Renal pelvis (tissue), 12 donors: ENCODE results near the gene CTAGE1. TPM values are rescaled to one million over a fixed set of nuclear protein-coding genes. Genes with fewer than 3 reads are reported as not detected.
"Not testable (repeated sequence)": the region's sequence is repeated elsewhere in the genome, so short reads cannot be mapped to it uniquely, and the experiment has no call there.

Experiments used
- DNase-seq: peaks from one replicate; pipeline ENCODE4 v3.0.0-alpha.2; 2013
- long read RNA-seq, 16 experiments: transcript quantifications; one replicate each; lab custom pipeline, GENCODE V29; 2026
- polyA plus RNA-seq, 3 donors: library from polyadenylated mRNA; unstranded; fragments of 120-200 nt; gene quantifications; one replicate each; pipeline ENCODE4 v1.2.1, GENCODE V29; 2013; ENCODE audit not compliant: insufficient read length in 3 of 3

CTAGE1 gene, protein sequence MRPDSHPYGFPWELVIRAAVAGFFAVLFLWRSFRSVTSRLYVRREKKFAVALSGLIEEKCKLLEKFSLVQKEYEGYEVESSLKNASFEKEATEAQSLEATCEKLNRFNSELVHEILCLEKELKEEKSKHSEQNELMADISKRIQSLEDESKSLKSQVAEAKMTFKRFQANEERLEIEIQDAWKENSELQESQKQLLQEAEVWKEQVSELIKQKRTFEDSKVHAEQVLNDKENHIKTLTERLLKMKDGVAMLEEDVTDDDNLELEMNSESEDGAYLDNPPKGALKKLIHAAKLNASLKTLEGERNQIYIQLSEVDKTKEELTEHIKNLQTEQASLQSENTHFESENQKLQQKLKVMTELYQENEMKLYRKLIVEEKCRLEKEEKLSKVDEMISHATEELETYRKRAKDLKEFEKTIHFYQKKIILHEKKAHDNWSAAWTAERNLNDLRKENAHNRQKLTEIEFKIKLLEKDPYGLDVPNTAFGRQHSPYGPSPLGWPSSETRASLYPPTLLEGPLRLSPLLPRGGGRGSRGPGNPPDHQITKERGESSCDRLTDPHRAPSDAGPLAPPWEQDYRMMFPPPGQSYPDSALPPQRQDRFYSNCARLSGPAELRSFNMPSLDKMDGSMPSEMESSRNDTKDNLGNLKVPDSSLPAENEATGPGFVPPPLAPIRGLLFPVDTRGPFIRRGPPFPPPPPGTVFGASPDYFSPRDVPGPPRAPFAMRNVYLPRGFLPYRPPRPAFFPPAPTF
- polyA plus RNA-seq: under 1 TPM in 1 of 3 donors, not detected in 2; 0.03 TPM
- long read RNA-seq, donor 1, full-length matches to known transcripts: 1 of 1 reads
- long read RNA-seq, donor 1, partial matches to known transcripts: 0 of 1 reads
- long read RNA-seq, donor 1, other reads (novel, unspliced or antisense): 0 of 1 reads
- long read RNA-seq, donor 2: 0 reads
- long read RNA-seq, donor 3: 0 reads
- long read RNA-seq, donor 4: 0 reads
- long read RNA-seq, donor 5: 0 reads
- long read RNA-seq, donor 6: 0 reads
- long read RNA-seq, donor 7, full-length matches to known transcripts: 1 of 1 reads
- long read RNA-seq, donor 7, partial matches to known transcripts: 0 of 1 reads
- long read RNA-seq, donor 7, other reads (novel, unspliced or antisense): 0 of 1 reads
- long read RNA-seq, donor 8: 0 reads
- long read RNA-seq, donor 9: 0 reads
- long read RNA-seq, donor 10: 0 reads
- long read RNA-seq, donor 11, full-length matches to known transcripts: 1 of 1 reads
- long read RNA-seq, donor 11, partial matches to known transcripts: 0 of 1 reads
- long read RNA-seq, donor 11, other reads (novel, unspliced or antisense): 0 of 1 reads
- long read RNA-seq, donor 12: 0 reads
- long read RNA-seq, donor 13: 0 reads
- long read RNA-seq, donor 14: 0 reads
- long read RNA-seq, donor 15: 0 reads
- long read RNA-seq, donor 16: 0 reads

DNA sequence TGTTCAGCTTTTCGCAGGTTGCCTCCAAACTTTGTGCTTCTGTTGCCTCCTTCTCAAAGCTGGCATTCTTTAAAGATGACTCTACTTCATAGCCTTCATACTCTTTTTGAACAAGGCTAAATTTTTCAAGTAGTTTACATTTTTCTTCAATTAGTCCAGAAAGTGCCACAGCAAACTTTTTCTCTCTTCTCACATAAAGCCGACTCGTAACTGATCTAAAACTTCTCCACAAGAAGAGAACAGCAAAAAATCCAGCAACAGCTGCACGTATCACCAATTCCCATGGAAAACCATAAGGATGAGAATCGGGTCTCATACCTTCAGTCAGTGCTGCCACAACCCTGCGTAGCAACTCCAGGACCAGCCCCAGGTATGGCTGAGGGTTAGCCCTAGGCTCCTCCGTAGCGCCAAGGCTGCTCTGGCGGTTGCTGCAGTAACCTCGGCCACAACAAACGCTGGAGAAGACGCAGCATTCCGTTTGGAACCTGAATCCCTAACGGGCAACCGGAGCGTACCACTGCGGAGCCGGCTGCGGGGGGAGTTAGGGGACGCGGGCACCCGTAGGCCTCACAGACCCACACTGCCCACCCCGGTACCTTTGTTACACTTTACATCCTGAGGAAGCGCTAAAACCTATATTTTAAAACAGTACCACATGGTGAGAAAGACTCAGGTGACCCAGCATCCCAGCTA, at the start of gene CTAGE1:
Gene CTAGE1, minus strand, starts transcription at position 420 of the 693 bp plus-strand sequence. Its CDS starts 104 bp downstream, at position 316.
- no peak for DNase-seq

DNA sequence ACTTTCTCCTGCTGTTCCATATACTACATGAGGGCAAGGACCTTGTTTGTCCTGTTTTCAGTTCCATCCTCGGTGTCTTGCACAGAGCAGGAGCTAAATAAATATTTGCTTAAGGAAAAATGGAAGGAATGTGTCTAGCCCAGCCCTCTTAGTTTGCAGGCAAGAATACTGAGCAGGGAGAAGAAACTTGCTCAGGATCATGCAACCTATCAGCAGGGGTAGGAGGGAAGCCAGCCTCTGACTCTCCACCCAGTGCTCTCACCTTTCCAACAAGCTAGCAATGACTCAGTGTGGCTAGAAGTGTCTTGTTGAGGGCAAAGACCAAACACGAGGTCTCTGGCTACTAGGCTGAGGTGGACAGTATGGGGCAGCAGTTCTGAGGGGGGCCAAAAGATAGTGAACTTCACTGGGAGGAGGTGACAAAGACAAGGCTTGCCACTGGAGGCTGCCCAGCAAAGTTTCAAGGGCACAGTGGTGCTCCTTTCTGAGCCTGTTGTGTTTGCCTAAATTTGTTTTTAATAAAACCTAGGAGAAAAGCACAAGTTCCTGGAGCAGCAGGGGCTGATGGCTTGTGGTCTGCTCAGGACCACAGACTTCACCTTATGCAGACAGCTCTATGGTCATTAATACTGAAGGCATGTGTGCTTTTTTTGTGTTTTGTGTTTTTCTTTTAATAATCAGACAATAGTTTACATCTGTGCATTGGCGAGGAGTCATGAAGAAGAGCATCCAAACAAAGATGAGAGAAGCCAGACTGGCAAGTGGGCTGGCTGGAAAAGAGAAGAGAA, 49.1 kb upstream of the CTAGE1 start:
- no peak for DNase-seq

DNA sequence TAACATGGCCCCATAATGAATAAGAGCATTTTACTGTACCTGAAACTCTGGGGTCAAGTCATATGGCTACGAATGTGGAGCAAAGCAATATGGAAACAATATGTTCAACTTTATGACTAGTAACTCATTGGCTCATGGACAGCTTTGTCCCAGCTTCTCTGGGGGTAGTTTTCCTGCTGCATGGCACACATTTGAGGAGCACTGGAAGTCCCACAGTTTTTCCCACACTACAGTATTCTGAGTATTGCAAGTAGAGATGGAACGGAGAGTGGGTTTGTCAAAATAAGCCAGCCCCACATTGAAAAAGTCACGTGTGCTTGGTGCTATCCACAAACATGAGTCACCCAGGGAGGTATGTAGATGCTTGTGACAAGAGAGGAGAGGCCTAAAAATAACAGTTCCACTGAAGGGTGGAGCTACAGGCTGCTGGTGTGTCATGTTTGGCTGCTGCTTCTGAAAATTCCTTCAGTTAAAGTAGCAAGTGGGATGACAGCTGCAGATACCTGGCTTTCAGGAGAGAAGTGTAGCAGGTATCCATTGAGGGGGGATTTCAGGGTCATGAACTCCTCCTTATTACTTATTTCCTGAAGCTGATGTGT, 48.2 kb upstream of the CTAGE1 start:
- DNase-seq: no peak

DNA sequence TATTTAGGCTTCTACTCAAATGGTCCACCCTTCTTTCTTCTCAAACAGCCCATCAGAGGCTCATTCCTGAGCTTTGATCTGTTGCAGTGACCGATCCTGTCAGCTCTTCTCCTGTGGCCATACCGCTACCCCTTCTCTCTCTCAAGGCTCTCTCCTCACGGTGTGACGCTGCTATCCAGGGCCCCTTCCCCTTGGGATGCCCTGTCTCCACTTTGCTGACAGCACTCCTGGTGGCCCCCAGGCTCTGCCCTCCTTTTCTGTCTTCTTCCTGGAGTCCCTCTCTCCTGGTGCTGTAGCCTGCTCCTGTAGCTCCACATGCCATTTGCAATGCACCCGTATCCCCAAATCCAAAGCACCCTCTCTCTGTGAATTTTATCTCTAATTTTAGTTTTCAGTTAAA, 45.4 kb upstream of the CTAGE1 start:
- DNase-seq: no peak

DNA sequence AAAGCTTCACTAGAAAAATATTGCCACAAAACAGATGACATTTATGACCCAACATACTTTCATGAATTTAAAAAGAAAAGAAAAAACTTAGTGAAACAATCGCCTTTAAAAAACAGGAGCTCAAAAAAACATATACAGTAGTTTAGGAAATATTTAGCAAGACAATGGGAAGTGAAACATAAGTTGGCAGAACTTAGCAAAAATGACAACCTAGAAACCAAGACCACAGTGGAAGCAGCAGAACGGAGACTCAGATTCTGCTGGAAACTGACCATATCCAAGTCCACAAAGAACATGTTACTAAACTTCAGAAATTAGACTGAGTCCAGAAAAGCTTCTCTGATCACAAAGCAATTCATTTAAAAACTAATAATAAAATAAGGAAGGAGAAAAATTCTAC, 41.8 kb upstream of the CTAGE1 start:
- DNase-seq: no peak

DNA sequence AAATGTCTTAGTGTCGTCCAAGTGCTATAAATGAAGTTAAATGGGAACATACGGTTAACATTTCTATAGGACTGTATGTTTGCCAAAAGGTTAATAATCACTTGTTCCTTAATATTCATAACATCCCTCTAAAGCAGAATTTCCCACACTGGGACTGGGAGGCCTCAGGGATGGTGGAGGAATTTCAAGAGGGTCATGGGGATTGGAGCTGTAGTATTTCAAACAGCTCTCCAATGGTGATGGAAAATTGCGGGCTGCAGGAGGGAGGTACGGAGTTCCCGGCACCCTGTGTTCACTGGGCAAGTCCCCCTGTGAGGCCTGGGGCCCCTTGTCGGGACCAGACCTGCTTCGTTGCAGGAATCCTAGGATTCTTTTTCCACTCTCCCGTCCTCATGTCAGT, 39.8 kb upstream of the CTAGE1 start:
- DNase-seq: no peak

DNA sequence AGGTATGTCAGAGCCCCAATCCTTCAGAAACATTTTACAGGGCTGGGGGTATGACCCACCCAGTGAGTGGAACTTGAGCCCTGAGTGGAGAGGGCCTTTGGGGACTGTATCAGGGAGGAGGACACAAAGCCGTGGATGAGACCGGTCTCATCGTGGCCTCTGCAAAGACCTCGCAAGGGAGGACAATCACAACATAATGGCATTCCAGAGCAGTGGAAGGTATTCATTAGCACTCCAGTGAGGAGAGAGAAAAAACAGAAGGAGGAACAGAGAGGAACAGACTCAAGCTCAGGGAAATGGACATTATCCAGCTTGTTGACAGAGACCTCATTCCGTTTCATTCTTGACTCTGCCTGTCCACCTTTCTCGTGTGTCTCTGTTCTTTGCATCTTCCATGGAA, 38.8 kb upstream of the CTAGE1 start:
- no peak for DNase-seq

DNA sequence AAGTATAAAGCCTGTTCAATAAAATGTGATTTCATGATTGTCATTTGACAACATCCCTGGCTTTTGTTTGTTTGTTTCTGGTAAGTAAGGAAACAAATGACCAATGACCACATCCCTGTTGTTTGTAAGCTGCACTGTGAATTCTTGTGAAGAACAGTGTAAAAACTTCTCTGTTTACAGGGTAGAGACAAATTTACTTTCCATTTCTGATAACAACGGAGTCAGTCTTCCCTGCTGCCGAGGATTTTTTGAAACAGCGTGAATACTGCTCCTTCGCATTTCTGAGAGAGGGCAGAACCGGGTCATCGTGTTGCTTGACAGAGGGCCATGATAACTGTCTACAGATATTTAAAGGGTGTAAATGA, 38.4 kb upstream of the CTAGE1 start:
- no peak for DNase-seq

DNA sequence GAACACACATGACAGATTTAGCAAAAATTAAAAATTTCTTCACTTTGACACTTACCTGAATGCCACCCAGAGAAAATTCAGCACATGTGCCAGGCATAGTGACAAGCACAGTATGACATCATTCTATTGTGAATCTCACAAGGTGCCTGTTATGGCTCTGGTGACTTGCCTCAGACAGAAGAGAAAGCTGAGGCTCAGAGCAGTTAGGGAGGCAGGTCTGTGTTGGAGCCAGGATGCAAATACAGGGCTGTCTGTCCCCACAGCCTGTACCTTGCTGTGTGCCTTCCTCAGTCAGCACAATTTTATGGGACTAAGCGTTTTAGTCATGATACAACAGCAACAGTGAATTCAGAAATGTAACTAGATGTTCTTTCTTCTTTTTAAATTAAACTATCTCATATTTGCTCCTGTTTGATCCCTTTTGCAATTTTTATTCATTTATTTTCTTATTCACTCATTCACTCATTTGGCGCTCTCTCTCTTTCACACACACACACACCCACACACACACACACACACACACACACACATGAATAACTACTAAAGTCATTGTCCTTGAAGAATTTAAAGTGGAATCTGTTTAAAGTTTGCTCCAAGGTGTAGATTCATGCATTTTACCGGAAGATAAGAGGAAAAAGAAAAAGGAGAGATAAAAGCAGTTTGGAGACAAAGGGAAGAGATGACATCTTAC, 37.9 kb upstream of the CTAGE1 start:
- no peak for DNase-seq

DNA sequence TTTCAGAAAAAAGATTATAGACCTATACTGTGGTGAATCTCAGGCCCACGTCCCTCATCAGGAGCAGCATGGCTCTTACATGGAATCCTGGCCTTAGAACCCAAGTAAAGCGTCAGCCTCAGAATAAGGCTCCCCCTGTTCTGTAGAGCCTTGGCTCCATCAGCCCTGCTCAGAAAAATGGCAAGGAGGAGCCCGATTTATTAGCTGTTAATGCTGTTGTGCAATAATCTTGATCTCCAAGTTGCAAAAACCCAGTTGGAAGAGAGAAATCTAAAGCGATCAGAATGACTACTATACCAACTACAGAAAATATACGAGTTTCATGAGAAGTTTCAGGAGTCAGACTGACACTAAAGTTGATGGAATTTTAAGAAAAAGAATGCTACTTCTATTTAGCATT, 35.6 kb upstream of the CTAGE1 start:
- no peak for DNase-seq

DNA sequence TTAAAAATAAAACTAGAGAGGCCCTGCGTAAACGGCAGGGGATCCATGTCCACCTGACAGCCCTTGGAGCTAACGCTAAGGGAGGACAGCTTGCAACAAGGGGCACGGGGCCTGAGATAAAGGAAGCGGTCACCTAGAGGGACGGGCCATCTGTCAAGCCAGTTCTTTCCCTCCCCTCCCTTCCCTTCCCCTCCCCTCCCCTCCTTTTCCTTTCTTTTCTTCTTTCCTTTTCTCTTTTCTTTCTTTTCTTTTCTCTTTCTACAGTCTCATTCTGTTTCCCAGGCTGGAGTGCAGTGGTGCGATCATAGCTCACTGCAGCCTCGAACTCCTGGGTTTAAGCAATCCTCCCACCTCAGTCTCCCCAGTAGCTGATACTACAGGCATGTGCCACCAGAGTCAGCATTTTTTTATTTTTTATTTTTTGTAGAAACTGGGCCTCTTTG, 34.5 kb upstream of the CTAGE1 start:
- no peak for DNase-seq

DNA sequence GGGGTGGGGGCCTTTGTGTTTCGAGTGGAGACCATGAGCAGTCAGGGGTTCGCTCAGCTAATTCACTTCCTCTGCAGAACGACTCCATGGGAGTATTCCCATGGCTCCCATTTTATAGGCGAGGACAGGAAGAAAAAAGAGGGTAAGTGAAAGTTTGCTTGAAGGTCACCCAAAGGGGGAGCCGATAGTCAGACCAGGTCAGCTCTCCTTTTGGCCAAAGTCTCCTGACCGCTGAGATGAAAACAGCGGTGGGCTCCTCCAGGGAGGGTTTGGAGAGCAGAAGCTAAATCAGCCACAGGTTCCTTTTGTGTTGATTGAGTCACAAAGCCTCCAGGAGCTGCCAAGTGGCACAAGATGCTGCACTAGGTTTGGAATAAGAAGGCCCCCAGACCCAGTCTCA, 34.1 kb upstream of the CTAGE1 start:
- no peak for DNase-seq

DNA sequence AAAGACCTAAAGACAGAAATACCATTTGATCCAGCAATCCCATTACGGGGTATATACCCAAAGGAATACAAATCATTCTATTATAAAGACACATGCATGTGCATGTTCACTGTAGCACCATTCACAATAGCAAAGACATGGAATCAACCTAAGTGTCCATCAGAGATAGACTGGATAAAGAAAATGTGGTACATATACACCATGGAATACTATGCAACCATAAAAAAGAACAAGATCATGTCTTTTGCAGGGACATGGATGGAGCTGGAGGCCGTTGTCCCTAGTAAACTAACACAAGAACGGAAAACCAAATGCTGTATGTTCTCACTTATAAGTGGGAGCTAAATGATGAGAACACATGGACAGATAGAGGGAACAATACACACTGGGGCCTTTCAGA, 33.1 kb upstream of the CTAGE1 start:
- not testable (repeated sequence) for DNase-seq

DNA sequence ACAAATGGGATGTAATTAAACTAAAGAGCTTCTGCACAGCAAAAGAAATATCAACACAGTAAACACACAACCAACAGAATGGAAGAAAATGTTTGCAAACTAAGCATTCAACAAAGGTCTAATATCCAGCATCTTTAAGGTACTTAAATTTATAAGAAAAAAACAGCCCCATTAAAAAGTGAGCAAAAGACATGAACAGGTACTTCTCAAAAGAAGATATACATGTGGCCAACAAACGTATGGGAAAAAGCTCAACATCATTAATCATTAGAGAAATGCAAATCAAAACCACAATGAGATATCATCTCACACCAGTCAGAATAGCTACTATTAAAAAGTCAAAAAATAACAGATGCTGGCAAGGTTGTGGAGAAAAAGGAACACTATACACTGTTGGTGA, 32.6 kb upstream of the CTAGE1 start:
- DNase-seq: not testable (repeated sequence)

DNA sequence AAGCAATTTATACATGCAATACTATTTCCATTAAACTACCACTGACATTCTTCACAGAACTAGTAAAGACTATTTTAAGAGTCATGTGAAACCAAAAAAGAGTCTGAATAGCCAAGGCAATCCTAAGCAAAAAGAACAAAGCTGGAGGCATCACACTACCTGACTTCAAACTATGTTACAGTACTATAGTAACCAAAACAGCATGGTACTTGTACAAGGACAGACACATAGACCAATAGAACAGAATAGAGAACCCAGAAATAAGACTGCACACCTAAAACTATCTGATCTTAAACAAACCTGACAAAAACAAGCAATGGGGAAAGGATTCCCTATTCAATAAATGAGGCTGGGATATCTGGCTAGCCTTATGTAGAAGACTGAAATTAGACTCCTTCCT, 32.0 kb upstream of the CTAGE1 start:
- DNase-seq: not testable (repeated sequence)

DNA sequence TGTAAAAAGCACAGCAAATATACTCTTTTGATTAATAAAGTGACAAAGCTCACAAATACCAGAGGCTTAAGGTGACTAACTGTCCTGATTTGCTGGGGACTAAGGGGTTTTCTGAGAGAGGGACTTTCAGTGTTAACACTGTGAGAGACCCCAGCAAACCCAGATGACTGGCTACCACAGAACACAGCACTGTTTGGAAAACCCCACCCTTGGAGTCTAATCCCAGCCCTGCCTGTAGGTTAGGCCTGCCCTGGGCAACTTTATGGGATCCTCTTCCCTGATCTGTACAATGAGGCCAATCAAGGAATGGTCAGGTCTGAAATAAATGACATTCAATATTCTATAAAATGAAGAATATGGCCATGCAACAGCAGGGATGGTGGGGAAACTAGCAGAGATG, 30.5 kb upstream of the CTAGE1 start:
- no peak for DNase-seq

DNA sequence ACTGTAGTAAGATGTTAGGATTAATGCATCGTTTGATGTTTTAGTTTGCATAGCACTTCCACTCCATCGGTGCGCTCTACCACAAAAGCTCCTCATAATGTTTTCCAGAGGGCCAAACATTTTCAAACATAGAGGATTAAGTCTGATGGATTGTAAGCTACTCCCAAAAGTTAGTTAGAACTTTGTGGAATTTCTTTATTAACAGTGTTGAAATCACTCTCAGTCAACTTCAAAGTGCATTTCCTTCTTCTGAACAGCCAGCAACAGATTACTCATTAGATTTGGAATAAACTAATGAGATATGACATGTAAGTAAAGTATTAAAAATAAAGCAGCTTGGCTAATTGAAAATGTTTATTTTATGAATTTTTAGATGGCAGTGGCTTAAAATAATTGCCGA, 30.1 kb upstream of the CTAGE1 start:
- no peak for DNase-seq

DNA sequence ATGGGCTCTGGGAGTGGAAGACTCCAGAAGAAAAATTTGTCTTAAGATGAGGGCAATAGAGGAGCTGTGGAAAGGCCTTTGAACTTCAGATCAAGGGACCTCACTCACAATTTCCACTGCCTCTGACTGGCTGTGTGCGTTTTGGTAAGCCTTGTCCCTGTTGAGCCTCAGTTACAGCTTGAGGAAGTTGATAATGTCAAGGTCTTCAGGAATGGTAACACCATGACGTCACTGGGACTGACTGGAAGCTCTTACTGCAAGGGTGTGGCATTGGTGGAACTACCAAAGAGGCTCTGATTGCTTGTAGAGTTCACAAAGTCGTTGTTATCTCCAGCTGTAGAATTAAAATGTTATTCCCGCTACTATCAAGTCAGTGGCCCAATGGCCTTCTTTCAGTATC, 29.2 kb upstream of the CTAGE1 start:
- DNase-seq: no peak

DNA sequence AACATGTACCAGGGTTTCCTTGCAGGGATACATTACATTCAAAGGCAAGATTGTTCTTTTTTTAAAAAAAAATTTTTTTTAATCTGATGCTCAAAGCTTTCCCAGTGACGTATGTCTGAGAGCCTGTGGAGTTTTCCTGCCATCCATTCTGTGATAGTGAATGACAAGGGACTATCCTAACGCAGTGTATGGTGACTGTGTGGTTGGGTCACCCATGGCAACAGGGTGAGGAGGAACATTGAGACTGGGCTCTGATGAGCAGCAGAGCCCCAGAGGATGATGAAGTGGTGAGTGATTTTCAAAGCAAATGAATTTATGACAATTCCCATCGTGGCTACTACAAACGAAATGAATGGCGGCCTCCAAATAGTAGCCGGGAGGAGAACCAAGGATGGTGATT, 28.6 kb upstream of the CTAGE1 start:
- DNase-seq: no peak
